ENCODE measurements around the gene TSHR. TPM values are rescaled to one million over a fixed set of nuclear protein-coding genes. Genes with fewer than 3 reads are reported as not detected.

Gene TSHR
- total RNA-seq, 4 donors from 2014 or later, result 0.62 to 0.73 TPM; not detected in 2

GRCh38 chr14:81177225-81177624, 221.8 kb downstream of the TSHR start:
- Histone ChIP-seq H3K36me3 (no peaks in the 10 kb centered on the region), H3K9me3 (no peaks in the 10 kb centered on the region), H3K4me1 (no peaks in the 10 kb centered on the region), H3K27me3 (no peaks in the 10 kb centered on the region), H3K4me3 (peak overlapping the region in 1 of 2 donors; percentile 23), H3K27ac (peak overlapping the region; percentile 49 to 69)
- intact Hi-C loops (cut with DNase I; ENCODE audit: low total_unique reads), result no loop called here
- TF ChIP-seq POLR2A (IDR thresholded peaks at IDR 0.05) (no peak), CTCF (IDR thresholded peaks at IDR 0.05) (no peak)
- no peak for DNase-seq

GRCh38 chr14:81178063-81178462, 222.6 kb downstream of the TSHR start:
- Histone ChIP-seq H3K9me3 (no peaks in the 10 kb centered on the region), H3K4me1 (no peaks in the 10 kb centered on the region), H3K27ac (peak overlapping the region; percentile 49 to 69), H3K4me3 (peak overlapping the region in 1 of 2 donors; percentile 23), H3K36me3 (no peaks in the 10 kb centered on the region), H3K27me3 (no peaks in the 10 kb centered on the region)
- TF ChIP-seq CTCF (IDR thresholded peaks at IDR 0.05) (no peak), POLR2A (IDR thresholded peaks at IDR 0.05) (no peak)
- no peak for DNase-seq
- intact Hi-C loops (cut with DNase I; ENCODE audit: low total_unique reads), result no loop called here

- intact Hi-C loops (cut with DNase I; ENCODE audit: low total_unique reads), result no loop called here
- H3K9me3 ChIP-seq, result no peaks in the 10 kb centered on the region
Observed at GRCh38 chr14:81179631-81180030, 224.2 kb downstream of the TSHR start.

GRCh38 chr14:81187832-81188522, 232.6 kb downstream of the TSHR start:
- no peak overlapping the region for H3K27ac ChIP-seq
- intact Hi-C loops (cut with DNase I; ENCODE audit: low total_unique reads), result no loop called here
- H3K9me3 ChIP-seq, result no peaks in the 10 kb centered on the region
- no peaks in the 10 kb centered on the region for H3K4me1 ChIP-seq
- no peak overlapping the region for H3K4me3 ChIP-seq
- H3K27me3 ChIP-seq, result no peaks in the 10 kb centered on the region
- H3K36me3 ChIP-seq, result no peaks in the 10 kb centered on the region
- DNase-seq, result no peak
- no peak for TF ChIP-seq CTCF (IDR thresholded peaks at IDR 0.05)
- no peak for TF ChIP-seq POLR2A (IDR thresholded peaks at IDR 0.05)

More at GRCh38 chr14:81179631-81180030, 224.2 kb downstream of the TSHR start:
- no peak for DNase-seq
- TF ChIP-seq CTCF (IDR thresholded peaks at IDR 0.05), result no peak
- TF ChIP-seq POLR2A (IDR thresholded peaks at IDR 0.05), result no peak
- H3K27me3 ChIP-seq, result no peaks in the 10 kb centered on the region
- H3K4me1 ChIP-seq, result no peaks in the 10 kb centered on the region
- H3K27ac ChIP-seq, result no peak overlapping the region
- H3K36me3 ChIP-seq, result no peaks in the 10 kb centered on the region
- H3K4me3 ChIP-seq, result no peak overlapping the region

GRCh38 chr14:81192594-81192993, 237.2 kb downstream of the TSHR start:
- Histone ChIP-seq H3K4me1 (no peaks in the 10 kb centered on the region), H3K27me3 (no peaks in the 10 kb centered on the region), H3K9me3 (no peaks in the 10 kb centered on the region), H3K27ac (no peak overlapping the region), H3K4me3 (no peak overlapping the region), H3K36me3 (no peaks in the 10 kb centered on the region)
- DNase-seq, result no peak
- intact Hi-C loops (cut with DNase I; ENCODE audit: low total_unique reads), result no loop called here
- TF ChIP-seq CTCF (IDR thresholded peaks at IDR 0.05), result no peak
- TF ChIP-seq POLR2A (IDR thresholded peaks at IDR 0.05), result no peak
